GM23338 (cell line): ENCODE results near the gene CCDC97. TPM values are rescaled to one million over a fixed set of nuclear protein-coding genes. Genes with fewer than 3 reads are reported as not detected.

ENCODE experiments used
- ATAC-seq: fragments of 200-7000 bp; cut with Tn5 transposase; 3 replicates; pipeline ENCODE4 v1.9.1; 2020
- DNase-seq: peaks from one replicate; pipeline ENCODE4 v3.0.0-alpha.2; 2015; ENCODE audit warnings: low spot score
- H2AFZ ChIP-seq: fragments of 200-600 bp; sonication (generic); 2 replicates; pipeline ENCODE4 v1.8.0; 2016; ENCODE audit warnings: antibody characterized with exemption, mild to moderate bottlenecking, moderate library complexity
- H3F3A ChIP-seq: fragments of 200-600 bp; sonication (generic); replicated peaks from 2 replicates; pipeline ENCODE4 v1.8.0; 2017; ENCODE audit warnings: antibody characterized with exemption, mixed run types, low read depth
- H3K27ac ChIP-seq: fragments of 200-600 bp; sonication (generic); 2 replicates; pipeline ENCODE4 v1.6.1; 2016; ENCODE audit warnings: low read depth
- H3K27me3 ChIP-seq: fragments of 200-600 bp; sonication (generic); 2 replicates; pipeline ENCODE4 v1.8.0; 2016; ENCODE audit warnings: mild to moderate bottlenecking, mixed run types, moderate library complexity; ENCODE audit not compliant: insufficient read depth
- H3K36me3 ChIP-seq: fragments of 200-600 bp; sonication (generic); 2 replicates; pipeline ENCODE4 v1.8.0; 2016; ENCODE audit warnings: mild to moderate bottlenecking; ENCODE audit not compliant: insufficient read depth
- H3K4me1 ChIP-seq: fragments of 200-600 bp; sonication (generic); 2 replicates; pipeline ENCODE4 v1.8.0; 2016; ENCODE audit warnings: mild to moderate bottlenecking, moderate library complexity; ENCODE audit not compliant: insufficient read depth
- H3K4me2 ChIP-seq: fragments of 200-600 bp; sonication (generic); 2 replicates; pipeline ENCODE4 v1.7.1; 2017; ENCODE audit warnings: mixed run types
- H3K4me3 ChIP-seq: fragments of 200-600 bp; sonication (generic); 2 replicates; pipeline ENCODE4 v1.6.1; 2016; ENCODE audit warnings: mixed run types
- H3K79me2 ChIP-seq: fragments of 200-600 bp; sonication (generic); replicated peaks from 2 replicates; pipeline ENCODE4 v1.8.0; 2017; ENCODE audit warnings: mild to moderate bottlenecking; ENCODE audit not compliant: insufficient read depth
- H3K9me2 ChIP-seq: fragments of 200-600 bp; sonication (generic); 2 replicates; pipeline ENCODE4 v1.8.0; 2017; ENCODE audit not compliant: insufficient read depth
- H4K20me1 ChIP-seq: fragments of 200-600 bp; sonication (generic); replicated peaks from 2 replicates; pipeline ENCODE4 v1.8.0; 2017; ENCODE audit warnings: mild to moderate bottlenecking; ENCODE audit not compliant: insufficient read depth
- H3K27ac Mint-ChIP-seq: 2 replicates; pipeline ENCODE4 v1.8.0; 2020; ENCODE audit warnings: inconsistent platforms, mild to moderate bottlenecking, moderate library complexity, mixed read lengths
- H3K27me3 Mint-ChIP-seq: 3 replicates; pipeline ENCODE4 v1.8.0; 2022; ENCODE audit warnings: low read depth, mild to moderate bottlenecking, moderate library complexity, mixed read lengths, inconsistent platforms; ENCODE audit not compliant: insufficient read depth, poor library complexity
- H3K36me3 Mint-ChIP-seq: 3 replicates; pipeline ENCODE4 v1.8.0; 2021; ENCODE audit warnings: low read depth, mild to moderate bottlenecking, inconsistent platforms, moderate library complexity, mixed read lengths
- H3K4me1 Mint-ChIP-seq: 3 replicates; pipeline ENCODE4 v1.8.0; 2020; ENCODE audit warnings: mild to moderate bottlenecking, inconsistent platforms, mixed read lengths
- H3K4me3 Mint-ChIP-seq: 3 replicates; pipeline ENCODE4 v1.8.0; 2021; ENCODE audit warnings: moderate library complexity, mild to moderate bottlenecking, inconsistent platforms, mixed read lengths
- H3K9me3 Mint-ChIP-seq: 3 replicates; pipeline ENCODE4 v1.8.0; 2020; ENCODE audit warnings: moderate library complexity, mild to moderate bottlenecking, inconsistent platforms, mixed read lengths
- CREB1 ChIP-seq: fragments of 250-450 bp; sonication (Bioruptor Pico); IDR thresholded peaks from 2 replicates; pipeline ENCODE4 v1.5.0; 2020; ENCODE audit warnings: low read depth, mild to moderate bottlenecking, moderate library complexity
- EZH2phosphoT487 ChIP-seq: fragments of 200-600 bp; sonication (generic); IDR thresholded peaks from one replicate; pipeline ENCODE4 v1.8.1; 2018; ENCODE audit warnings: antibody characterized with exemption; ENCODE audit not compliant: unreplicated experiment
- NANOG ChIP-seq: IDR thresholded peaks from 2 replicates; pipeline ENCODE4 v1.6.1; 2016; ENCODE audit warnings: antibody characterized with exemption, borderline replicate concordance
- POLR2AphosphoS5 ChIP-seq: IDR thresholded peaks from 2 replicates; pipeline ENCODE4 v1.6.1; 2016; ENCODE audit warnings: antibody characterized with exemption, low read depth
- STAT1 ChIP-seq: IDR thresholded peaks from one replicate; pipeline ENCODE4 v1.6.1; 2016; ENCODE audit warnings: antibody characterized with exemption; ENCODE audit not compliant: unreplicated experiment
- ZNF114 ChIP-seq: fragments of 250-450 bp; sonication (Bioruptor Pico); IDR thresholded peaks from 2 replicates; pipeline ENCODE4 v1.5.0; 2020; ENCODE audit warnings: mild to moderate bottlenecking, moderate library complexity
- ZNF331 ChIP-seq: fragments of 250-450 bp; sonication (Bioruptor Pico); IDR thresholded peaks from 2 replicates; pipeline ENCODE4 v1.5.0; 2020; ENCODE audit warnings: low read depth, mild to moderate bottlenecking, moderate library complexity
- polyA plus RNA-seq: library from polyadenylated mRNA; unstranded; fragments of >200 nt; fragmentation: Nextera tagmentation; extraction: Ambion mirVana; gene quantifications from 2 replicates; pipeline ENCODE4 v1.2.1, GENCODE V29; 2016
- total RNA-seq: library from RNA; depleted of rRNA; stranded (reverse); fragments of >200 nt; shearing (Covaris generic); gene quantifications from 2 replicates; pipeline ENCODE4 v1.2.3, GENCODE V29; 2014
- TF ChIP-seq, protein P1 (sequence below), 2 experiments: fragments of 200-600 bp in 1 of 2; sonication (generic) in 1 of 2; conservative IDR thresholded peaks; 2 replicates each; pipeline versions ENCODE4 v1.5.1 to v1.6.1; 2016 to 2017; ENCODE audit warnings: antibody characterized with exemption in 2 of 2, low read depth in 2 of 2, mild to moderate bottlenecking in 2 of 2, moderate library complexity in 1 of 2
- TF ChIP-seq, protein P2 (sequence below): fragments of 250-450 bp; sonication (Bioruptor Pico); IDR thresholded peaks from 2 replicates; pipeline ENCODE4 v1.5.0; 2020; ENCODE audit warnings: mild to moderate bottlenecking, moderate library complexity
- TF ChIP-seq, protein P3 (sequence below): IDR thresholded peaks from 2 replicates; pipeline ENCODE4 v1.6.1; 2016; ENCODE audit warnings: antibody characterized with exemption

The CCDC97 gene
- total and polyA plus RNA-seq, 2 experiments from 2014 or later = 8.0 to 11.0 TPM

DNA sequence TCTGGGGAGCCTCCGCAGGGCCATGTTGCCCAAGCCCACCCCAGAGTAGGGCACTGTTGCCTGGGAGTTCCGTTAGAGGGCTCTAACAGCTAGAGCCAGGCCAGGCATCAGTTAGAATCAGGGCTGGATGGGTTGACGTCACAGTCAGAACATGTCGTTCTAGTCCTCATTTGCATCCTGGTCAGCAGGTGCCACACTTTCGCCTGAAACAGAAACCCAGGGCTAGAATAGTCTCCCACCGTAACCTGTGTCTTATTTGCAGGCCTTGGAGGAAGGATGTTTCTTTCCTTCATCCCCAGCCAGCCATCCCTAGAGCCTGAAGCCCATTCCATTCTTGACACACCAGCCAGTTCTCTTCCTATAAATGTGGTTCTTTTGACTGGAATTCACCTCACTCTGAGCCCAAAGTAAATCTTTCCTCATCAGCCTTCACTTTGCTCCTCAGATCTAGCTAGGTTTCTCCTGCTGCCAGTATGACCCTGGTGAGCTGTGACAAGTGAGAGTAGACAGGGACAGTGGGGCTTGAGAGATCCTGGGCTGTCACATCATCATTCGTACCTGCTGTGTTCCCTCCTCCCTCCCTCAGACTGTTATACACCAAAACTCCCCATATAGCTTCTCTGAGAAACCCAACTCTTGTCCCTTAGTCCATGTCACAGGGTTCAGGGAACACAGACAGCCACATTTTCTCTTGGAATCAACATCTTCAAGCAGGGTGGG is 12.2 kb upstream of the CCDC97 start:
- DNase-seq (no peak), ATAC-seq (no peak)
- Histone ChIP-seq H3K4me3 (no peak overlapping the region), H3K4me1 (no peaks in the 10 kb centered on the region), H3K27ac (no peak overlapping the region; the same call in 1 of the 2 replicates), H3F3A (peaks cover 22% of the 10 kb centered on the region; the same call in 1 of the 2 replicates), H3K4me2 (no peak overlapping the region), H4K20me1 (peaks cover 54% of the 10 kb centered on the region), H3K27me3 (no peaks in the 10 kb centered on the region), H2AFZ (no peak overlapping the region), H3K9me2 (no peaks in the 10 kb centered on the region), H3K36me3 (peaks cover 89% of the 10 kb centered on the region), H3K79me2 (peaks cover 15% of the 10 kb centered on the region; the same call in 1 of the 2 replicates)
- Mint-ChIP-seq H3K4me1 (no peaks in the 10 kb centered on the region), H3K27ac (no peak overlapping the region), H3K9me3 (no peaks in the 10 kb centered on the region), H3K27me3 (peaks cover 3% of the 10 kb centered on the region), H3K36me3 (peaks cover 98% of the 10 kb centered on the region), H3K4me3 (no peak overlapping the region)
- TF ChIP-seq POLR2AphosphoS5 (no peak), CREB1 (CRISPR knock-in tag) (no peak), NANOG (no peak), ZNF114 (CRISPR knock-in tag) (no peak), ZNF331 (CRISPR knock-in tag) (no peak), EZH2phosphoT487 (no peak), STAT1 (no peak)
- TF ChIP-seq, protein P1, sequence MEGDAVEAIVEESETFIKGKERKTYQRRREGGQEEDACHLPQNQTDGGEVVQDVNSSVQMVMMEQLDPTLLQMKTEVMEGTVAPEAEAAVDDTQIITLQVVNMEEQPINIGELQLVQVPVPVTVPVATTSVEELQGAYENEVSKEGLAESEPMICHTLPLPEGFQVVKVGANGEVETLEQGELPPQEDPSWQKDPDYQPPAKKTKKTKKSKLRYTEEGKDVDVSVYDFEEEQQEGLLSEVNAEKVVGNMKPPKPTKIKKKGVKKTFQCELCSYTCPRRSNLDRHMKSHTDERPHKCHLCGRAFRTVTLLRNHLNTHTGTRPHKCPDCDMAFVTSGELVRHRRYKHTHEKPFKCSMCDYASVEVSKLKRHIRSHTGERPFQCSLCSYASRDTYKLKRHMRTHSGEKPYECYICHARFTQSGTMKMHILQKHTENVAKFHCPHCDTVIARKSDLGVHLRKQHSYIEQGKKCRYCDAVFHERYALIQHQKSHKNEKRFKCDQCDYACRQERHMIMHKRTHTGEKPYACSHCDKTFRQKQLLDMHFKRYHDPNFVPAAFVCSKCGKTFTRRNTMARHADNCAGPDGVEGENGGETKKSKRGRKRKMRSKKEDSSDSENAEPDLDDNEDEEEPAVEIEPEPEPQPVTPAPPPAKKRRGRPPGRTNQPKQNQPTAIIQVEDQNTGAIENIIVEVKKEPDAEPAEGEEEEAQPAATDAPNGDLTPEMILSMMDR (conservative IDR thresholded peaks at IDR 0.05; ENCODE audit: low read depth in 2 of 2) = no peak
- TF ChIP-seq, protein P2, sequence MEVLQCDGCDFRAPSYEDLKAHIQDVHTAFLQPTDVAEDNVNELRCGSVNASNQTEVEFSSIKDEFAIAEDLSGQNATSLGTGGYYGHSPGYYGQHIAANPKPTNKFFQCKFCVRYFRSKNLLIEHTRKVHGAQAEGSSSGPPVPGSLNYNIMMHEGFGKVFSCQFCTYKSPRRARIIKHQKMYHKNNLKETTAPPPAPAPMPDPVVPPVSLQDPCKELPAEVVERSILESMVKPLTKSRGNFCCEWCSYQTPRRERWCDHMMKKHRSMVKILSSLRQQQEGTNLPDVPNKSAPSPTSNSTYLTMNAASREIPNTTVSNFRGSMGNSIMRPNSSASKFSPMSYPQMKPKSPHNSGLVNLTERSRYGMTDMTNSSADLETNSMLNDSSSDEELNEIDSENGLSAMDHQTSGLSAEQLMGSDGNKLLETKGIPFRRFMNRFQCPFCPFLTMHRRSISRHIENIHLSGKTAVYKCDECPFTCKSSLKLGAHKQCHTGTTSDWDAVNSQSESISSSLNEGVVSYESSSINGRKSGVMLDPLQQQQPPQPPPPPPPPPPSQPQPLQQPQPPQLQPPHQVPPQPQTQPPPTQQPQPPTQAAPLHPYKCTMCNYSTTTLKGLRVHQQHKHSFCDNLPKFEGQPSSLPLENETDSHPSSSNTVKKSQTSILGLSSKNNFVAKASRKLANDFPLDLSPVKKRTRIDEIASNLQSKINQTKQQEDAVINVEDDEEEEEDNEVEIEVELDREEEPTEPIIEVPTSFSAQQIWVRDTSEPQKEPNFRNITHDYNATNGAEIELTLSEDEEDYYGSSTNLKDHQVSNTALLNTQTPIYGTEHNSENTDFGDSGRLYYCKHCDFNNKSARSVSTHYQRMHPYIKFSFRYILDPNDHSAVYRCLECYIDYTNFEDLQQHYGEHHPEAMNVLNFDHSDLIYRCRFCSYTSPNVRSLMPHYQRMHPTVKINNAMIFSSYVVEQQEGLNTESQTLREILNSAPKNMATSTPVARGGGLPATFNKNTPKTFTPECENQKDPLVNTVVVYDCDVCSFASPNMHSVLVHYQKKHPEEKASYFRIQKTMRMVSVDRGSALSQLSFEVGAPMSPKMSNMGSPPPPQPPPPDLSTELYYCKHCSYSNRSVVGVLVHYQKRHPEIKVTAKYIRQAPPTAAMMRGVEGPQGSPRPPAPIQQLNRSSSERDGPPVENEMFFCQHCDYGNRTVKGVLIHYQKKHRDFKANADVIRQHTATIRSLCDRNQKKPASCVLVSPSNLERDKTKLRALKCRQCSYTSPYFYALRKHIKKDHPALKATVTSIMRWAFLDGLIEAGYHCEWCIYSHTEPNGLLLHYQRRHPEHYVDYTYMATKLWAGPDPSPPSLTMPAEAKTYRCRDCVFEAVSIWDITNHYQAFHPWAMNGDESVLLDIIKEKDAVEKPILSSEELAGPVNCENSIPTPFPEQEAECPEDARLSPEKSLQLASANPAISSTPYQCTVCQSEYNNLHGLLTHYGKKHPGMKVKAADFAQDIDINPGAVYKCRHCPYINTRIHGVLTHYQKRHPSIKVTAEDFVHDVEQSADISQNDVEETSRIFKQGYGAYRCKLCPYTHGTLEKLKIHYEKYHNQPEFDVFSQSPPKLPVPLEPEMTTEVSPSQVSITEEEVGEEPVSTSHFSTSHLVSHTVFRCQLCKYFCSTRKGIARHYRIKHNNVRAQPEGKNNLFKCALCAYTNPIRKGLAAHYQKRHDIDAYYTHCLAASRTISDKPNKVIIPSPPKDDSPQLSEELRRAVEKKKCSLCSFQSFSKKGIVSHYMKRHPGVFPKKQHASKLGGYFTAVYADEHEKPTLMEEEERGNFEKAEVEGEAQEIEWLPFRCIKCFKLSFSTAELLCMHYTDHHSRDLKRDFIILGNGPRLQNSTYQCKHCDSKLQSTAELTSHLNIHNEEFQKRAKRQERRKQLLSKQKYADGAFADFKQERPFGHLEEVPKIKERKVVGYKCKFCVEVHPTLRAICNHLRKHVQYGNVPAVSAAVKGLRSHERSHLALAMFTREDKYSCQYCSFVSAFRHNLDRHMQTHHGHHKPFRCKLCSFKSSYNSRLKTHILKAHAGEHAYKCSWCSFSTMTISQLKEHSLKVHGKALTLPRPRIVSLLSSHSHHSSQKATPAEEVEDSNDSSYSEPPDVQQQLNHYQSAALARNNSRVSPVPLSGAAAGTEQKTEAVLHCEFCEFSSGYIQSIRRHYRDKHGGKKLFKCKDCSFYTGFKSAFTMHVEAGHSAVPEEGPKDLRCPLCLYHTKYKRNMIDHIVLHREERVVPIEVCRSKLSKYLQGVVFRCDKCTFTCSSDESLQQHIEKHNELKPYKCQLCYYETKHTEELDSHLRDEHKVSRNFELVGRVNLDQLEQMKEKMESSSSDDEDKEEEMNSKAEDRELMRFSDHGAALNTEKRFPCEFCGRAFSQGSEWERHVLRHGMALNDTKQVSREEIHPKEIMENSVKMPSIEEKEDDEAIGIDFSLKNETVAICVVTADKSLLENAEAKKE = no peak
- TF ChIP-seq, protein P3, sequence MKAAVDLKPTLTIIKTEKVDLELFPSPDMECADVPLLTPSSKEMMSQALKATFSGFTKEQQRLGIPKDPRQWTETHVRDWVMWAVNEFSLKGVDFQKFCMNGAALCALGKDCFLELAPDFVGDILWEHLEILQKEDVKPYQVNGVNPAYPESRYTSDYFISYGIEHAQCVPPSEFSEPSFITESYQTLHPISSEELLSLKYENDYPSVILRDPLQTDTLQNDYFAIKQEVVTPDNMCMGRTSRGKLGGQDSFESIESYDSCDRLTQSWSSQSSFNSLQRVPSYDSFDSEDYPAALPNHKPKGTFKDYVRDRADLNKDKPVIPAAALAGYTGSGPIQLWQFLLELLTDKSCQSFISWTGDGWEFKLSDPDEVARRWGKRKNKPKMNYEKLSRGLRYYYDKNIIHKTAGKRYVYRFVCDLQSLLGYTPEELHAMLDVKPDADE = no peak
